ENCODE measurements around the gene TMEM53. TPM values are rescaled to one million over a fixed set of nuclear protein-coding genes. Genes with fewer than 3 reads are reported as not detected.

TMEM53 gene
- total and polyA plus RNA-seq, 12 donors: 7.2 to 47.4 (median 12.6) TPM

DNA sequence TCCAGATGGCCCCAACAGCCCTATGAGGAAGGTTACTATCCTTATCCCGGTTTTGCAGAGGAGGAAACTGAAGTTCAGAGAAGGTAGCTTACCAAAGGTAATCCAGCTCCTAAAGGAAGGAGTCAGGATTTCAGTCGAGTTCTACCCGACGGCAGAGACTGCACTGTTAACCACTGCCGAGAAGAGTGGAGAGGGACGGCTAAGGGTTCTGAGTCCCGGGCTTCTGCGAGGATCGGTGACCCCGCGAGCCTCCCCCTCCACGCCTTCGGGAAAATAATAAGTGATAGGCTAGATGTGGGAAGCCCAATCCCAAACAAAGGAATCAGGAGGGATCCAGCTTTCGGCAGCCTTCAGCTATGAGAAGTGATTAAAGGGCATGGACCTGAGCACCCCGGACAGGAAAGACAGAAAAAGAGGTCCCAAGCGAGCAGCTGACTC lies 587 bp downstream of the TMEM53 start:
- 0 to 1% (median 1%) methylated on average over 15 to 16 of the region's 16 CpGs for WGBS, 4 donors
- TF ChIP-seq POLR2A (IDR thresholded peaks at IDR 0.05): peak in 1 of 2 donors; percentile 63
- TF ChIP-seq, protein P1, sequence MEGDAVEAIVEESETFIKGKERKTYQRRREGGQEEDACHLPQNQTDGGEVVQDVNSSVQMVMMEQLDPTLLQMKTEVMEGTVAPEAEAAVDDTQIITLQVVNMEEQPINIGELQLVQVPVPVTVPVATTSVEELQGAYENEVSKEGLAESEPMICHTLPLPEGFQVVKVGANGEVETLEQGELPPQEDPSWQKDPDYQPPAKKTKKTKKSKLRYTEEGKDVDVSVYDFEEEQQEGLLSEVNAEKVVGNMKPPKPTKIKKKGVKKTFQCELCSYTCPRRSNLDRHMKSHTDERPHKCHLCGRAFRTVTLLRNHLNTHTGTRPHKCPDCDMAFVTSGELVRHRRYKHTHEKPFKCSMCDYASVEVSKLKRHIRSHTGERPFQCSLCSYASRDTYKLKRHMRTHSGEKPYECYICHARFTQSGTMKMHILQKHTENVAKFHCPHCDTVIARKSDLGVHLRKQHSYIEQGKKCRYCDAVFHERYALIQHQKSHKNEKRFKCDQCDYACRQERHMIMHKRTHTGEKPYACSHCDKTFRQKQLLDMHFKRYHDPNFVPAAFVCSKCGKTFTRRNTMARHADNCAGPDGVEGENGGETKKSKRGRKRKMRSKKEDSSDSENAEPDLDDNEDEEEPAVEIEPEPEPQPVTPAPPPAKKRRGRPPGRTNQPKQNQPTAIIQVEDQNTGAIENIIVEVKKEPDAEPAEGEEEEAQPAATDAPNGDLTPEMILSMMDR (IDR thresholded peaks at IDR 0.05): no peak
- H3K27me3 ChIP-seq: no peaks in the 10 kb centered on the region
- intact Hi-C loops (cut with DNase I): no loop called here
- H3K4me1 ChIP-seq (replicated peaks in 1 of 2): peaks cover 31 to 63% of the 10 kb centered on the region in 2 donors
- peak overlapping the region; percentile 75 to 99 (median 87) for H3K27ac ChIP-seq
- no peak for DNase-seq
- H3K4me3 ChIP-seq: peak overlapping the region in 3 of 4 donors; percentile 44 to 86 (median 62)
- H3K36me3 ChIP-seq (replicated peaks in 1 of 2): no peaks in the 10 kb centered on the region
- no peaks in the 10 kb centered on the region for H3K9me3 ChIP-seq (replicated peaks in 1 of 3)

DNA sequence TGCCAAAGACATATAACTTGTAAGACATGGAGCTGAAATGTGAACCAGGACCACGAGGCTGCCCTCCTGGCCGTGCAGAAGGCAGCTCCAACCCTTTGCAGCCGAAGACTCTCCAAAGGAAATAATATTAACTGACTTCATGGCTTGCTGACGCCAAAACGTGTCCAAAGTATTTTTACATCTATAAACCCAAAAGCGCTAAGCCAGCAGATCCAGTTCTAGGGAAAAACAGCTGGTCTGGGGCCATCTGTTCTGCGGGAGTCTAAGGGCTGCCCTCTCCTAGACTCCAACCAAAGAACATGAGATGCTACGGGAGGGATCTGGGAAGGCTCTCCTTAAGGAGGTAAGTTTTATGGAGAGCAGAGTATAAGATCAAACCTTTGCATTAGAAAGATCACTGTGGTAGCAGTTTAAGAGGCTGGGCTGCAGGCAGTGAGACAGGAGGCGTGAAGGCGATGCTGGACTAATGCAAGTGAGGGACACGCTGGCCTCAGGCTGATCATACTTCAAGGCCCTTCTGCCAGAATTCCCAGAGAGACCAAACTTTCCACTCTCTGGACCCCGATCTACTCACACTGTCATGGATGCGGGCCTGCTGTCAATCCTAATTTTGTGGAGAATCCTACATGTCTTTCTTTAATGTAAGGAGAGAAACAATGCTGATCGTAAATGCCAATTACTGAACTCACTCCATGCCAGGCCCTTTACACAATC lies 1.2 kb downstream of the TMEM53 start:
- Histone ChIP-seq H3K9me3 (replicated peaks in 1 of 3) (no peaks in the 10 kb centered on the region), H3K27me3 (no peaks in the 10 kb centered on the region), H3K4me3 (peak overlapping the region in 2 of 4 donors; percentile 62 to 86), H3K27ac (peak overlapping the region; percentile 75 to 99 (median 87)), H3K36me3 (replicated peaks in 1 of 2) (no peaks in the 10 kb centered on the region), H3K4me1 (replicated peaks in 1 of 2) (peaks cover 31 to 58% of the 10 kb centered on the region in 2 donors)
- TF ChIP-seq, protein P1 (IDR thresholded peaks at IDR 0.05): no peak
- TF ChIP-seq POLR2A (IDR thresholded peaks at IDR 0.05): no peak
- DNase-seq: peak in 1 of 7 donors; percentile 41
- intact Hi-C loops (cut with DNase I): no loop called here
- 74 to 79% (median 77%) methylated on average over 14 of the region's 14 CpGs for WGBS, 4 donors

- peak overlapping the region in 3 of 5 donors; percentile 76 to 94 (median 79) for H3K27ac ChIP-seq
- intact Hi-C loops (cut with DNase I): no loop called here
- no peak overlapping the region for H3K4me3 ChIP-seq
- peak in 4 of 7 donors; percentile 40 to 59 (median 49) for DNase-seq
- H3K4me1 ChIP-seq (replicated peaks in 1 of 2): peaks cover 29 to 52% of the 10 kb centered on the region in 2 donors
- H3K36me3 ChIP-seq (replicated peaks in 1 of 2): no peaks in the 10 kb centered on the region
- no peaks in the 10 kb centered on the region for H3K9me3 ChIP-seq (replicated peaks in 1 of 3)
- TF ChIP-seq, protein P1 (IDR thresholded peaks at IDR 0.05): peak in 1 of 6 experiments; percentile 6
- TF ChIP-seq POLR2A (IDR thresholded peaks at IDR 0.05): no peak
- WGBS, 4 donors: 57 to 70% (median 66%) methylated on average over 13 of the region's 13 CpGs
- no peaks in the 10 kb centered on the region for H3K27me3 ChIP-seq
Observed at GRCh38 chr1:44672254-44672955, 1.9 kb downstream of the TMEM53 start.
